ENCODE results near the gene SLC17A3. TPM values are rescaled to one million over a fixed set of nuclear protein-coding genes. Genes with fewer than 3 reads are reported as not detected.

The SLC17A3 gene
- total and polyA plus RNA-seq, 10 of the 15 experiments (the other 5 are each of a cell fraction or from before 2014, with no cell fraction given): not detected

DNA sequence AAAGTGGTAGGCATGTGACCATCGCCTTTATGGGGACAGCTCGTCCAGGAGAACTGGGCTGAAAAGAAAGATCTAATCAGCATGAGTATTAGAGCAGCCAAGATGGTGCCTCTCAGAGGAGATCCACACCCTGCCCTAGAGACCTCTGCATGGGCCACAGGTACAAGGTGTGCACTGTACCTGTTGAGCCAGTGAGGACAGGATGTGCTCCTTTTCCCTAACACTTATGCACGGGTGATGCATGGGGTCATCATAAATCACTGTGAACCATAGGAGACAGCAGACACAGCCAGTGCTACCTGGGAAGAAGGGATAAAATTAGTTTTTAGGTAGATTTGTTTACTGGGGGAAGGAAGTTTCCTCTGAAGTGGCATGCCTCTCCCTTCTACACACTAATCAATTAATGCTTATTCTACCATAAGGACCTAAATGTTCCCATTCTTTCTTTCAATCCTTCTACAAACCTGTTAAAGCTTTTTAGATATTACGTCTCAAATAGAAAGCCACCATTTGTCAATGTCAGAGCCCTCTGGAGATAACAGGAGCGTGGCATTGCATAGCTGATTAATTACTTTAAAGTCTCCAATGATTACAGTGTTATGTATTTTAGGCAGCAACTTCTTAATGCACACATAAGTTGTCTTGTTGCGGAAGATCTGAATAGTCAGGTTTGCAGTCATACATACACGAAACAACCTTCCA, 42.9 kb upstream of the SLC17A3 start (continued):
- TF ChIP-seq, protein P1, sequence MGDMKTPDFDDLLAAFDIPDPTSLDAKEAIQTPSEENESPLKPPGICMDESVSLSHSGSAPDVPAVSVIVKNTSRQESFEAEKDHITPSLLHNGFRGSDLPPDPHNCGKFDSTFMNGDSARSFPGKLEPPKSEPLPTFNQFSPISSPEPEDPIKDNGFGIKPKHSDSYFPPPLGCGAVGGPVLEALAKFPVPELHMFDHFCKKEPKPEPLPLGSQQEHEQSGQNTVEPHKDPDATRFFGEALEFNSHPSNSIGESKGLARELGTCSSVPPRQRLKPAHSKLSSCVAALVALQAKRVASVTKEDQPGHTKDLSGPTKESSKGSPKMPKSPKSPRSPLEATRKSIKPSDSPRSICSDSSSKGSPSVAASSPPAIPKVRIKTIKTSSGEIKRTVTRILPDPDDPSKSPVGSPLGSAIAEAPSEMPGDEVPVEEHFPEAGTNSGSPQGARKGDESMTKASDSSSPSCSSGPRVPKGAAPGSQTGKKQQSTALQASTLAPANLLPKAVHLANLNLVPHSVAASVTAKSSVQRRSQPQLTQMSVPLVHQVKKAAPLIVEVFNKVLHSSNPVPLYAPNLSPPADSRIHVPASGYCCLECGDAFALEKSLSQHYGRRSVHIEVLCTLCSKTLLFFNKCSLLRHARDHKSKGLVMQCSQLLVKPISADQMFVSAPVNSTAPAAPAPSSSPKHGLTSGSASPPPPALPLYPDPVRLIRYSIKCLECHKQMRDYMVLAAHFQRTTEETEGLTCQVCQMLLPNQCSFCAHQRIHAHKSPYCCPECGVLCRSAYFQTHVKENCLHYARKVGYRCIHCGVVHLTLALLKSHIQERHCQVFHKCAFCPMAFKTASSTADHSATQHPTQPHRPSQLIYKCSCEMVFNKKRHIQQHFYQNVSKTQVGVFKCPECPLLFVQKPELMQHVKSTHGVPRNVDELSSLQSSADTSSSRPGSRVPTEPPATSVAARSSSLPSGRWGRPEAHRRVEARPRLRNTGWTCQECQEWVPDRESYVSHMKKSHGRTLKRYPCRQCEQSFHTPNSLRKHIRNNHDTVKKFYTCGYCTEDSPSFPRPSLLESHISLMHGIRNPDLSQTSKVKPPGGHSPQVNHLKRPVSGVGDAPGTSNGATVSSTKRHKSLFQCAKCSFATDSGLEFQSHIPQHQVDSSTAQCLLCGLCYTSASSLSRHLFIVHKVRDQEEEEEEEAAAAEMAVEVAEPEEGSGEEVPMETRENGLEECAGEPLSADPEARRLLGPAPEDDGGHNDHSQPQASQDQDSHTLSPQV (IDR thresholded peaks at IDR 0.05): no peak
- TF ChIP-seq MTA2 (IDR thresholded peaks at IDR 0.05; ENCODE audit: low read depth): no peak
- TF ChIP-seq, protein P2, sequence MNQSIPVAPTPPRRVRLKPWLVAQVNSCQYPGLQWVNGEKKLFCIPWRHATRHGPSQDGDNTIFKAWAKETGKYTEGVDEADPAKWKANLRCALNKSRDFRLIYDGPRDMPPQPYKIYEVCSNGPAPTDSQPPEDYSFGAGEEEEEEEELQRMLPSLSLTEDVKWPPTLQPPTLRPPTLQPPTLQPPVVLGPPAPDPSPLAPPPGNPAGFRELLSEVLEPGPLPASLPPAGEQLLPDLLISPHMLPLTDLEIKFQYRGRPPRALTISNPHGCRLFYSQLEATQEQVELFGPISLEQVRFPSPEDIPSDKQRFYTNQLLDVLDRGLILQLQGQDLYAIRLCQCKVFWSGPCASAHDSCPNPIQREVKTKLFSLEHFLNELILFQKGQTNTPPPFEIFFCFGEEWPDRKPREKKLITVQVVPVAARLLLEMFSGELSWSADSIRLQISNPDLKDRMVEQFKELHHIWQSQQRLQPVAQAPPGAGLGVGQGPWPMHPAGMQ (IDR thresholded peaks at IDR 0.05; ENCODE audit: borderline replicate concordance): no peak
- TF ChIP-seq WRNIP1 (IDR thresholded peaks at IDR 0.05; ENCODE audit: borderline replicate concordance, low read depth, low read length): no peak

DNA sequence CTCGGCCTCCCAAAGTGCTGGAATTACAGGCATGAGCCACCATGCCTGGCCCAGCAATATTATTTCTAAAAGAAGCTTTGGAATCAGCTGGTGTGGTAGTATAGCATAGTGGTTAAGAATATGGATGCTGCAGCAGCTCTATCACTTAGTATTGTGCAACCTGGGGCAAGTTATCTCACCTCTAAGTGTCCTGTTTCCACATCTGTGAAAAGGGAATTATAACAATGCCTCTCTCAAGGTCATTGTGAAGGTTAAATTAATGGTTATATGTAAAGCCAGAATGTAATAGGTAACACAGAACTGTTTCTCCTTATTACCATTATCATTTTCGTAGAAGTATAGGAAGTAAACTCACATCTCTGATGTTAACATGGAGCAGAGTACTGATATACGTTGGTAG, 42.3 kb upstream of the SLC17A3 start:
- Histone ChIP-seq H3K4me3 (no peak overlapping the region), H3K27me3 (replicated peaks in 1 of 2; ENCODE audit: control insufficient read depth in 2 of 2, insufficient read depth in 2 of 2, low read length in 1 of 2) (no peaks in the 10 kb centered on the region), H2AFZ (ENCODE audit: control insufficient read depth, low read depth, low read length) (no peak overlapping the region), H3K9ac (ENCODE audit: control insufficient read depth, insufficient read depth, low read length) (no peak overlapping the region), H3K79me2 (ENCODE audit: control insufficient read depth, insufficient read depth, low read length) (no peaks in the 10 kb centered on the region), H3K4me1 (ENCODE audit: control insufficient read depth, insufficient read depth, low read length) (no peaks in the 10 kb centered on the region), H3K9me3 (replicated peaks; ENCODE audit: control insufficient read depth, insufficient read depth, low read length) (no peaks in the 10 kb centered on the region), H3K27ac (ENCODE audit: control insufficient read depth, insufficient read depth) (no peak overlapping the region), H3K36me3 (ENCODE audit: control insufficient read depth in 2 of 2, insufficient read depth in 2 of 2, low read length in 1 of 2) (no peaks in the 10 kb centered on the region), H4K20me1 (ENCODE audit: control insufficient read depth, insufficient read depth) (no peaks in the 10 kb centered on the region), H3K4me2 (ENCODE audit: control insufficient read depth, insufficient read depth) (no peak overlapping the region)
- TF ChIP-seq, protein P2 (IDR thresholded peaks at IDR 0.05; ENCODE audit: borderline replicate concordance): no peak
- no peak for TF ChIP-seq NFYB (IDR thresholded peaks at IDR 0.05; ENCODE audit: insufficient read depth, low read depth, low read length)
- TF ChIP-seq, protein P3, sequence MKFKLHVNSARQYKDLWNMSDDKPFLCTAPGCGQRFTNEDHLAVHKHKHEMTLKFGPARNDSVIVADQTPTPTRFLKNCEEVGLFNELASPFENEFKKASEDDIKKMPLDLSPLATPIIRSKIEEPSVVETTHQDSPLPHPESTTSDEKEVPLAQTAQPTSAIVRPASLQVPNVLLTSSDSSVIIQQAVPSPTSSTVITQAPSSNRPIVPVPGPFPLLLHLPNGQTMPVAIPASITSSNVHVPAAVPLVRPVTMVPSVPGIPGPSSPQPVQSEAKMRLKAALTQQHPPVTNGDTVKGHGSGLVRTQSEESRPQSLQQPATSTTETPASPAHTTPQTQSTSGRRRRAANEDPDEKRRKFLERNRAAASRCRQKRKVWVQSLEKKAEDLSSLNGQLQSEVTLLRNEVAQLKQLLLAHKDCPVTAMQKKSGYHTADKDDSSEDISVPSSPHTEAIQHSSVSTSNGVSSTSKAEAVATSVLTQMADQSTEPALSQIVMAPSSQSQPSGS (IDR thresholded peaks at IDR 0.05; ENCODE audit: low read length): no peak
- DNase-seq (ENCODE audit: low read depth, low spot score) (no peak), FAIRE-seq (no peak), ATAC-seq (no peak)
- intact Hi-C loops (cut with micrococcal nuclease; ENCODE audit: unreplicated experiment) (no loop called here), in situ Hi-C loops (cut with MboI) (no loop called here)
- ChIA-PET SMC1A (ENCODE audit: uncharacterized antibody, unreplicated experiment) (interaction anchor here (0.8 kb wide), 1 partner anchor 17 kb away, joined by 3 read pairs; no protein-coding TSS in a partner anchor), RAD21 (ENCODE audit: unreplicated experiment) (no interaction called here), CTCF (no interaction called here), POLR2A (no interaction called here)
- no TSS peak for BruUV-seq (replicated peaks)
- WGBS (ENCODE audit: insufficient coverage, insufficient replicate concordance, low lambda C conversion rate, missing lambda C conversion rate): 3% methylated on average over 3 of the region's 3 CpGs
